NCI-H2081 treated with DMSO at 0.1 percent for 48 hours (cell line): ENCODE results near the gene TNFAIP6.
"Not testable (repeated sequence)": the region's sequence is repeated elsewhere in the genome, so short reads cannot be mapped to it uniquely, and the experiment has no call there.

Source experiments
- DNase-seq: peaks from one replicate; lab custom pipeline; 2025; lab: John Stamatoyannopoulos, UW

The TNFAIP6 gene

GRCh38 chr2:151357359-151357758 lies at the start of gene TNFAIP6:
Gene TNFAIP6, plus strand, starts transcription at chr2:151357592. Its CDS starts 75 bp downstream, at chr2:151357667.
- DNase-seq = no peak

- not testable (repeated sequence) for DNase-seq
Measured at GRCh38 chr2:151310313-151310712, 47.1 kb upstream of the TNFAIP6 start.

GRCh38 chr2:151312440-151312839 lies 45.0 kb upstream of the TNFAIP6 start:
- DNase-seq = not testable (repeated sequence)

- DNase-seq = no peak
Measured at GRCh38 chr2:151315381-151315903, 42.0 kb upstream of the TNFAIP6 start.

GRCh38 chr2:151325581-151326095 lies 31.8 kb upstream of the TNFAIP6 start:
- no peak for DNase-seq

- DNase-seq = no peak
Measured at GRCh38 chr2:151326554-151326953, 30.8 kb upstream of the TNFAIP6 start.

GRCh38 chr2:151329998-151330397 lies 27.4 kb upstream of the TNFAIP6 start:
- no peak for DNase-seq

GRCh38 chr2:151333083-151333482 lies 24.3 kb upstream of the TNFAIP6 start:
- DNase-seq = no peak

- DNase-seq = no peak
Measured at GRCh38 chr2:151334082-151334815, 23.1 kb upstream of the TNFAIP6 start.

GRCh38 chr2:151336863-151337371 lies 20.5 kb upstream of the TNFAIP6 start:
- no peak for DNase-seq

GRCh38 chr2:151337643-151338042 lies 19.7 kb upstream of the TNFAIP6 start:
- DNase-seq = no peak

GRCh38 chr2:151338115-151338514 lies 19.3 kb upstream of the TNFAIP6 start:
- DNase-seq = no peak

- DNase-seq = no peak
Measured at GRCh38 chr2:151343073-151343472, 14.3 kb upstream of the TNFAIP6 start.

GRCh38 chr2:151344191-151344590 lies 13.2 kb upstream of the TNFAIP6 start:
- DNase-seq = not testable (repeated sequence)

GRCh38 chr2:151344906-151345305 lies 12.5 kb upstream of the TNFAIP6 start:
- no peak for DNase-seq

GRCh38 chr2:151347294-151347693 lies 10.1 kb upstream of the TNFAIP6 start:
- no peak for DNase-seq

GRCh38 chr2:151347906-151348305 lies 9.5 kb upstream of the TNFAIP6 start:
- DNase-seq = no peak

- no peak for DNase-seq
Measured at GRCh38 chr2:151350579-151351195, 6.7 kb upstream of the TNFAIP6 start.

GRCh38 chr2:151353995-151354394 lies 3.4 kb upstream of the TNFAIP6 start:
- DNase-seq = no peak

- DNase-seq = no peak
Measured at GRCh38 chr2:151354807-151355206, 2.6 kb upstream of the TNFAIP6 start.

GRCh38 chr2:151358166-151358970 lies 976 bp downstream of the TNFAIP6 start:
- no peak for DNase-seq
